ENCODE data around the gene GGTA1.
"Not testable (repeated sequence)": the region's sequence is repeated elsewhere in the genome, so short reads cannot be mapped to it uniquely, and the experiment has no call there.

Gene GGTA1

DNA sequence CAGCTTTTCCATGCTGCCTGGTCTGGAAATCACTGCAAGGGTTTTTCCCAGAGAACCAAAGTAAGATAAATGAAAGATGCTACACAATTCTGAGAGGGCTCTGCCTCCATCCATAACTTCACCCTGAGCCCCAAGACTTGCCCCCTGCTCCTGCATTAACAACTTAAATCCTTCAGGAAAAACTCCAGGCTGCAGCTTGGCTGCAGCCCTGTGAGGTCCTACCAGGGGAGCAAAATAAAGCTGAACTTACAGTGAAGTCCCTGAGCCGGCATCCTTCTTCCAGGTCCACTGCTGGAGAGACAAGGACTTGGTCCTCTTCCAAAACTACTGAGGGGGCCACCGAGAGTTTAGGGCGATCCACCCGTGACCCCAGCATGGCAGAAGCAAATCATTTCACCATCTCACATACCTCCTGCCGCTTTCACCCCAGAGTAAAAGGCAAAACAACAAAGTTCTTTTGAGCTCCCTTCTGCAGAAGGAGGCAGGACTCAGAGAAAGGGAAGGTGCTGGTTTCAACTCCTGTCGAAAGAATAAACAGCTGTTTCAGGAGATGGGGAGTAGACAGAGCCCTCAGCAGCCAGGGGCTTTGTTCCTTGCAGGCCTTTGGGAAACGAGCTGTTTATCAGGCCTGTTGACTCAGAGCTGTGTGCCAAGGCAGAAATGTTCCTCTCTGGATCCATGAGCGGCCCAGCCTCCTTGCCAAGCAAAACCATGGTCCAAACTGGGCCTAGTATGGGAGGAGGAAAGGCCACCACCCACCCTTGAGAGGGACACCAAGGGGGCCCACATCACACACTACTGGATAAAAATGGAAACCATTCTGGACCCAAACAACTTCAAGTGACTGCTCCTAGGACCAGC, 20.6 kb downstream of the GGTA1 start:
- Histone ChIP-seq H3K4me1 (ENCODE audit: control insufficient read depth in 1 of 2, insufficient read depth in 2 of 2, low read length in 2 of 2) (peaks cover 0 to 30% of the 10 kb centered on the region in 2 donors), H3K36me3 (ENCODE audit: control insufficient read depth in 1 of 2, insufficient read depth in 2 of 2, low read length in 2 of 2) (no peaks in the 10 kb centered on the region), H3K27me3 (ENCODE audit: low read depth, low read length) (no peaks in the 10 kb centered on the region), H3K9me3 (ENCODE audit: control insufficient read depth in 1 of 2, low read length in 2 of 2) (no peaks in the 10 kb centered on the region), H3K27ac (ENCODE audit: low read length) (no peak overlapping the region), H3K4me3 (ENCODE audit: low read depth in 1 of 2, low read length in 2 of 2) (no peak overlapping the region)

DNA sequence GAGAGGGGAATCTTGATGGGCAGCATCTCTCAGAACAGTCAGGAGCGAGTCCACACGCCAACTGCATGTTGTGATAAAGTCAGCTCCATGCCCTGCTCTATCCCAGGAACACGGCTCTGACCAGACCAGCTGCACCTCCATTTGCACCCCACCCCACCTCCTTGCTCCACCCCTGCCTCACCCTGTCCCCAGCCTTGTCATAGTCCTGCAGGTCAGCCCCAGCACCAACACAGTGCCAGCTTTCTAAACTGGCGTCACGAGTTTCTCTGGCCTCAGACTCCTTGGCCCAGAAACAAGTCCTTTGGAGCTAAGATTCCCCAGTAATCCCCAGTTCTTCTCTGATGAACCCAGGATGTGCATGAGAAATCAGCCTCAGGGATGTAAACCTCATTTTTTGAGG, 23.5 kb downstream of the GGTA1 start:
- no peaks in the 10 kb centered on the region for H3K36me3 ChIP-seq (ENCODE audit: control insufficient read depth in 1 of 2, insufficient read depth in 2 of 2, low read length in 2 of 2)
- H3K27me3 ChIP-seq (ENCODE audit: low read depth, low read length), result no peaks in the 10 kb centered on the region
- no peak overlapping the region for H3K27ac ChIP-seq (ENCODE audit: low read length)
- no peak overlapping the region for H3K4me3 ChIP-seq (ENCODE audit: low read depth in 1 of 2, low read length in 2 of 2)
- H3K4me1 ChIP-seq (ENCODE audit: control insufficient read depth in 1 of 2, insufficient read depth in 2 of 2, low read length in 2 of 2), result peaks cover 0 to 24% of the 10 kb centered on the region in 2 donors
- H3K9me3 ChIP-seq (ENCODE audit: control insufficient read depth in 1 of 2, low read length in 2 of 2), result no peaks in the 10 kb centered on the region

DNA sequence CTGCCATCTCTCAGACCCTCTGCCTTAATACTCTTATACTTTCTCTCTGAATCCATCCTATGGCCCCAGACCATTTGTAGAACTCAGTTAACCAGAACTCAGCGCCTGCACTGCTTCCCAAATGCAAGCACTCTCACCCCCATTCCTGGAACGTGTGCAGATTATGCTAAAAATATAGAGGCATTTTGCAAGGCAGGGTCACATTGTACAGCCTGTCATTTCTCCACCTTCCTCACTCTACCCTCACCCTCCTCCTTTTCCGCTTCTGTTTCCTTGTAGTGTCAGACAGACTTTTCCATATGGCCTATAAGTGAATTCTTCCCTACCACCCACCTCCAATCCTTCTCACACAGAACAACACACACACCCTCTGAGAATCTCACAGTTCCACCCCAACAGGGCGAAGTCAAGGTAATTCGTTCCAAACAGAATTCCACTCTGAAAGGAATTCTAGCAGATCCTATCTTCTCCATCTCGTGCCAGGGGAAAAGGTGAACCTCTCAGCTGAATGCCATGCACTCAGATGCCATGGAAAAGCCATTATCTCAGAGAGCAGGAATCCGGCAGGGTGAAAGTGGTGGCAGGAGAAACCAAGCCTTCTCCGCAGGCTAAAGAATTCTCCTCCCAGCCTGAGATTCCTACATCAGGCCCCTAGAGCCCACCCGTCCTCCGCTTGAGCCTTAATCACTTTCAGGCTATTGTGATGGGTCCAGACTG, 25.3 kb downstream of the GGTA1 start:
- Histone ChIP-seq H3K9me3 (ENCODE audit: control insufficient read depth in 1 of 2, low read length in 2 of 2) (no peaks in the 10 kb centered on the region), H3K27me3 (ENCODE audit: low read depth, low read length) (no peaks in the 10 kb centered on the region), H3K4me1 (ENCODE audit: control insufficient read depth in 1 of 2, insufficient read depth in 2 of 2, low read length in 2 of 2) (peaks cover 0 to 19% of the 10 kb centered on the region in 2 donors), H3K36me3 (ENCODE audit: control insufficient read depth in 1 of 2, insufficient read depth in 2 of 2, low read length in 2 of 2) (no peaks in the 10 kb centered on the region), H3K4me3 (ENCODE audit: low read depth in 1 of 2, low read length in 2 of 2) (no peak overlapping the region), H3K27ac (ENCODE audit: low read length) (no peak overlapping the region)

DNA sequence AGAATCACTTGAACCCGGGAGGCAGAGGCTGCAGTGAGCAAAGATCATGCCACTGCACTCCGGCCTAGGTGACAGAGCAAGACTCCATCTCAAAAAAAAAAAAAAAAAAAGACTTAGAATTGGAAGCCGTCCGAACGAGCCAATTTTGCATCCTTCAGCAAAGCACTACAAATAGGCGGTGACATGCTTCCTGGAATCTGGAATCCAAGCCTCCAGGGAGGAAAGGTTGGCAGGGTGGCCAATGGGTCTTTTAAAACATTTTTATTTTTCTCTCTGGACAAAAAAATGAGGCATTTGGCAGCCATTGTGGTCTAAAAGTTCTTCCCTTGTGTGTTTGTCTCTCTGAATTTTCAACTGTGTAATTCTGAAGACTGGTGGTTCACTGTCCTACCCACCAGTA, 26.4 kb downstream of the GGTA1 start:
- no peaks in the 10 kb centered on the region for H3K36me3 ChIP-seq (ENCODE audit: control insufficient read depth in 1 of 2, insufficient read depth in 2 of 2, low read length in 2 of 2)
- H3K27me3 ChIP-seq (ENCODE audit: low read depth, low read length), result no peaks in the 10 kb centered on the region
- peaks cover 0 to 7% of the 10 kb centered on the region in 2 donors for H3K4me1 ChIP-seq (ENCODE audit: control insufficient read depth in 1 of 2, insufficient read depth in 2 of 2, low read length in 2 of 2)
- H3K4me3 ChIP-seq (ENCODE audit: low read depth in 1 of 2, low read length in 2 of 2), result no peak overlapping the region
- H3K27ac ChIP-seq (ENCODE audit: low read length), result no peak overlapping the region
- H3K9me3 ChIP-seq (ENCODE audit: control insufficient read depth in 1 of 2, low read length in 2 of 2), result no peaks in the 10 kb centered on the region

DNA sequence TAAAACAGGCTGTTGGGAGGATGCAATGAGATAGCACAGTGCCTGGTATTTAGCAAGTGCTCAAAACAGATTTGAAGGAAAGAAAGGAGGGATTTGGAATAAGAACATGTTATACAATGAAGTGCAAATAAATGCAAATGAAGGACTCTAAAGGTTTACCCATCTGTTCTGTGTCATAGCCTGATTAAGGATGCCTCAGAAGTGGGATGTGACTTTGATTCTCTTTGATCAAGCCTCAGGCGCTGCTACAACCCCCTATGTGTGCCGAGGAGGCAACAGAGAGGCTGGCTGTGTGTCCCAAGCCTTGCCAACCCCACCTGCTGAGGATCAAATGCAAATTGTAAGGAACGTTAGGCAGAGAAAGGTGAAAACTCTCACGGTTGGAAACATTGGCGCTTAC, 27.2 kb downstream of the GGTA1 start:
- H3K27me3 ChIP-seq (ENCODE audit: low read depth, low read length), result no peaks in the 10 kb centered on the region
- no peaks in the 10 kb centered on the region for H3K36me3 ChIP-seq (ENCODE audit: control insufficient read depth in 1 of 2, insufficient read depth in 2 of 2, low read length in 2 of 2)
- H3K27ac ChIP-seq (ENCODE audit: low read length), result no peak overlapping the region
- no peak overlapping the region for H3K4me3 ChIP-seq (ENCODE audit: low read depth in 1 of 2, low read length in 2 of 2)
- no peaks in the 10 kb centered on the region for H3K9me3 ChIP-seq (ENCODE audit: control insufficient read depth in 1 of 2, low read length in 2 of 2)
- no peaks in the 10 kb centered on the region for H3K4me1 ChIP-seq (ENCODE audit: control insufficient read depth in 1 of 2, insufficient read depth in 2 of 2, low read length in 2 of 2)

DNA sequence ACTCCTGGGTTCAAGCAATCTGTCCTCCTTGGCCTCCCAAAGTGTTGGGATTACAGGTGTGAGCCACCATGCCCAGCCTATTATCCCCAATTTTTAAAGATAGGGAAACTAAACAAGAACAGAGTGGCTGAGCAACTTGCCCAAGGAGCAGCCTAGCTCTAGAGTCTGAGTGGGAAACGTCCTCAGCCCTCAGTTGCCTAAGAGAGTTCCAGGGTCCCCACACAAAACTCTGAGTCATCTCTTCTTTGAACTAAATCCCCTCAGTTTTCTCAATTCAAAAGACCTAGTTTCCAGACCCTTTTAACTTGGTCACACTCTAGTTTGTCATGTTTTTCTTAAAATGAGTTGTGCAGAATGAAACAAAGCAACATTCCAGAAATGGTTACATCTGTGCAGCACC, 33.5 kb downstream of the GGTA1 start:
- Histone ChIP-seq H3K27ac (ENCODE audit: low read length) (no peak overlapping the region), H3K27me3 (ENCODE audit: low read depth, low read length) (no peaks in the 10 kb centered on the region), H3K9me3 (ENCODE audit: control insufficient read depth in 1 of 2, low read length in 2 of 2) (no peaks in the 10 kb centered on the region), H3K4me1 (ENCODE audit: control insufficient read depth in 1 of 2, insufficient read depth in 2 of 2, low read length in 2 of 2) (no peaks in the 10 kb centered on the region), H3K4me3 (ENCODE audit: low read depth in 1 of 2, low read length in 2 of 2) (no peak overlapping the region), H3K36me3 (ENCODE audit: control insufficient read depth in 1 of 2, insufficient read depth in 2 of 2, low read length in 2 of 2) (no peaks in the 10 kb centered on the region)

DNA sequence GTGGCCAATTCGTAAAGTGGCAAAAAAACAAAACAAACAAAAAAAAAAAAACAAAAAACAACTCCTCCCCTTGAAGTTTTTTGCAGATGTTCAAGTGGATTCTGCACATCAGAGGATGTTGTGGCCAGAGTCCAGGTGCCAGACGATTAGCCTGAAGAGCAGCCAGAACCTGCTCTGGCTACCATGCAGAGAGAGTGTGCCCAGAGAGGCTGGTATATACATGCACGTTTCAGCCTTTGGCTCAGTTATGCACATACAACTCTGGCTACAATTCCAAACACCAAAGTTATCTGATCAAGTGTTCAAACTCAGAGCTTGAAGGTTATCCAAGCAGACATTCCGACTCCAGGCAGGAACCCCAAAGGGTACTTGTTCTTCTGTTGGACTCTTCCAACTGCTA, 34.7 kb downstream of the GGTA1 start:
- Histone ChIP-seq H3K27me3 (ENCODE audit: low read depth, low read length) (no peaks in the 10 kb centered on the region), H3K4me3 (ENCODE audit: low read depth in 1 of 2, low read length in 2 of 2) (no peak overlapping the region), H3K9me3 (ENCODE audit: control insufficient read depth in 1 of 2, low read length in 2 of 2) (no peaks in the 10 kb centered on the region), H3K36me3 (ENCODE audit: control insufficient read depth in 1 of 2, insufficient read depth in 2 of 2, low read length in 2 of 2) (no peaks in the 10 kb centered on the region), H3K27ac (ENCODE audit: low read length) (no peak overlapping the region), H3K4me1 (ENCODE audit: control insufficient read depth in 1 of 2, insufficient read depth in 2 of 2, low read length in 2 of 2) (no peaks in the 10 kb centered on the region)

DNA sequence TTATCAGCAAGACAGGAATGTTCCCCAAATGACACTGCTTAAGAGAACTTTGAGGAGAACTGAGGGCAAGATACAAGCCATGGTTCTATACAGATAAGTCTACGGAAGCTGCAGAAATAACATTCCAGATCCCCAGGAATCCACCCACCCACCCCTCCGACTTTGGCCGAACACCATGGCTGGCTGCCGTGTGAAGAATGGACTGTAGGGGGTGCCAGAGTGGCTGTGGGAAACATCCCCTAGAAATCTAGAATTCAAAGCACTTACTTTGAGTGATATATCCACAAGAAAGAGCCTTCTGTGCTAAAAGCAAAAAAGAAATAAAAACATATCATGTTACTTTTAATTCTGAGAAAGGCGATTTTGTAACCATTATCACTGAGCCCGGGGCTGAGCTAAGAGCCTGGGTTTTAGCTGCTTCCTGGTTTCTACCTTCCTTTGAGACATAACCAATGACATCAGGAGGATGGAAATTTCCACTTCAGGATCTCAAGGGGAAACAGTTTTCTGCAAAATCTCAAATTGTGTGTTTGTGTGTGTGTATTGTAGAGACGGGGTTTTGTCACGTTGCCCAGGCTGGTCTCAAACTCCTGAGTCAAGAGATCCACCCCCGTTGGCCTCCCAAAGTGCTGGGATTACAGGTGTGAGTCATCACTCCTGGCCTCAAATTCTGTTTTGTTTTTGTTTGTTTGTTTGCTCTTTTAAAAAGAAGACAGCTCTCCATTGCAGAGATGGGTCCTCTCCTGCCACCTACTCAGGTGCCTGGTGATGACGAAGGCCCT, 36.4 kb downstream of the GGTA1 start:
- Histone ChIP-seq H3K4me1 (ENCODE audit: control insufficient read depth in 1 of 2, insufficient read depth in 2 of 2, low read length in 2 of 2) (no peaks in the 10 kb centered on the region), H3K9me3 (ENCODE audit: control insufficient read depth in 1 of 2, low read length in 2 of 2) (no peaks in the 10 kb centered on the region), H3K27me3 (ENCODE audit: low read depth, low read length) (no peaks in the 10 kb centered on the region), H3K27ac (ENCODE audit: low read length) (no peak overlapping the region), H3K4me3 (ENCODE audit: low read depth in 1 of 2, low read length in 2 of 2) (no peak overlapping the region), H3K36me3 (ENCODE audit: control insufficient read depth in 1 of 2, insufficient read depth in 2 of 2, low read length in 2 of 2) (no peaks in the 10 kb centered on the region)

DNA sequence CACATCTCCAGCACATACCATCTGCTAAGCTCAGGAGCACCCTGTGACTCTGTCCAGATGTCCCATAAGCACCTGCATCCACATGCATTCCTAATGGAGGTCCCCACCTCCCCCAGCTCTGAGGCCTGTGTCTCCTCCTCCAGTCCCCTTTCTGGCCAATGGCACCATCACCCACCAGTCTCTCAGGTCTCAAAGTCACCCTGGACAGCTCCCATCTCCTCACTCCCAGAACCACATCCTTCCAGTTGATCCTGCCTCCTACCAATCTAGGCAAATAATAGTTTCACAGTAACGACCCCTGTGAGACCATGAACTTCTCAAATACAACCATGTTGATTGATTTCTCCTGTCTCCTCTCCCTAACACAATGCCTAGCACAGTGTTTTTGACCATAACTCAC, 40.1 kb downstream of the GGTA1 start:
- Histone ChIP-seq H3K36me3 (ENCODE audit: control insufficient read depth in 1 of 2, insufficient read depth in 2 of 2, low read length in 2 of 2) (no peaks in the 10 kb centered on the region), H3K27me3 (ENCODE audit: low read depth, low read length) (no peaks in the 10 kb centered on the region), H3K9me3 (ENCODE audit: control insufficient read depth in 1 of 2, low read length in 2 of 2) (no peaks in the 10 kb centered on the region), H3K4me1 (ENCODE audit: control insufficient read depth in 1 of 2, insufficient read depth in 2 of 2, low read length in 2 of 2) (no peaks in the 10 kb centered on the region), H3K4me3 (ENCODE audit: low read depth in 1 of 2, low read length in 2 of 2) (no peak overlapping the region), H3K27ac (ENCODE audit: low read length) (no peak overlapping the region)

DNA sequence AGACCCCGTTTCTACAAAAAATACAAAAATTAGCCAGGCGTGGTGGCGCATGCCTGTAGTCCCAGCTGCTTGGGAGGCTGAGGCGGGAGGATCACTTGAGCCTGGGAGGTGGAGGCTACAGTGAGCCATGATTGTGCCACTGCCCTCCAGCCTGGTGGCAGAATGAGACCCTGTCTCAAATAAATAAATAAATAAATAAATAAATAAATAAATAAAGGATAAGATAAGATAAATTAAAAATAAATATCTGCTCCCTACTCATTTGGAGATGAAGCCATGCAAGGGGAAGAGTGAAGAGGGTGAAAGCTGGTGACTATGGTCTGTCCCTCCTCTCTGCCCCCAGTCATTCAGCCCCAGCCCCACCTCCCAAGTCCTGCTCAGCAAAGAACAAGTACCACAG, 41.2 kb downstream of the GGTA1 start:
- not testable (repeated sequence) for H3K27ac ChIP-seq (ENCODE audit: low read length); H3K4me3 ChIP-seq (ENCODE audit: low read depth in 1 of 2, low read length in 2 of 2); H3K36me3 ChIP-seq (ENCODE audit: control insufficient read depth in 1 of 2, insufficient read depth in 2 of 2, low read length in 2 of 2); H3K9me3 ChIP-seq (ENCODE audit: control insufficient read depth in 1 of 2, low read length in 2 of 2); H3K27me3 ChIP-seq (ENCODE audit: low read depth, low read length); H3K4me1 ChIP-seq (ENCODE audit: control insufficient read depth in 1 of 2, insufficient read depth in 2 of 2, low read length in 2 of 2)

DNA sequence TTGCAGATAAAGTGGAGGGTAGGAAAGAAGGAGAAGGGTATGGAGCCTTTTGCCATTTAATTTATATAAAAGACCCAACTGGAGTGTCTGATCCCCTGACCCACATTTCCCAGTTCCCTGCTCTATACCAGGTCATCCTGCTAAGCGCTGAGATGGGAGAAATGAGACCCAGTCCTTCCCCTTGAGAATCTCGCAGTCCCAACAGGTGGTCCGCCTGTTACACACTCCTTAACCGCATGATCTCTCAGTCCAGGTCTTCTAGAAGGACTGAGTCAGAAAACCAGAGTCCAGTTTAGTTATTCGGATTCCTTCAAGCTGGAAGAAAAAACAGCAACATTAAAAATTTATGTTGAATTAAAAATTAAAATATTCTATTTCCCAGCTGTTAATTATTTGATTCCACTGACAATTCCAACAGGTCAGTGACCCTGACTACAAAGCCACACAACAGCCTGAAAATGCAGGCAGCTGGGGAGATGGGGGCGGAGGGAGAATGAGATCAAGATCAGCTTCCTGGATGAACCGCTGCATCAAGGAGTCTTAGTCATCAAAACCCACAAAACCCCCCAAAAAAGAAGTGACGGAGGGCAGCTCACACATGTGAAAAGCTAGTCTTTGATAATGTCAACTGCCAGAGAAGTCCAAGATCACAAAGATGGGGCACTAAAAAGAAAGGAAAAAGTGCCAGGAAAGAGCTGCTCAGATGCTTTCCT, 44.0 kb downstream of the GGTA1 start:
- Histone ChIP-seq H3K4me3 (ENCODE audit: low read depth in 1 of 2, low read length in 2 of 2) (no peak overlapping the region), H3K27me3 (ENCODE audit: low read depth, low read length) (no peaks in the 10 kb centered on the region), H3K27ac (ENCODE audit: low read length) (no peak overlapping the region), H3K36me3 (ENCODE audit: control insufficient read depth in 1 of 2, insufficient read depth in 2 of 2, low read length in 2 of 2) (no peaks in the 10 kb centered on the region), H3K9me3 (ENCODE audit: control insufficient read depth in 1 of 2, low read length in 2 of 2) (no peaks in the 10 kb centered on the region), H3K4me1 (ENCODE audit: control insufficient read depth in 1 of 2, insufficient read depth in 2 of 2, low read length in 2 of 2) (peaks cover under 1 to 8% of the 10 kb centered on the region in 2 donors)
